ENCODE results near the gene BCORL1. TPM values are rescaled to one million over a fixed set of nuclear protein-coding genes. Genes with fewer than 3 reads are reported as not detected.

BCORL1 gene
- total RNA-seq, 2 donors from 2014 or later = 8.5 to 22.3 TPM

- ATAC-seq (ENCODE audit: insufficient number of reproducible peaks, low FRiP score, low read depth) (no peak), DNase-seq (ENCODE audit: low spot score) (no peak)
- H3K4me3 ChIP-seq = no peak overlapping the region
- H3K27me3 ChIP-seq (replicated peaks; ENCODE audit: insufficient read depth) = no peaks in the 10 kb centered on the region
- TF ChIP-seq, protein P1, sequence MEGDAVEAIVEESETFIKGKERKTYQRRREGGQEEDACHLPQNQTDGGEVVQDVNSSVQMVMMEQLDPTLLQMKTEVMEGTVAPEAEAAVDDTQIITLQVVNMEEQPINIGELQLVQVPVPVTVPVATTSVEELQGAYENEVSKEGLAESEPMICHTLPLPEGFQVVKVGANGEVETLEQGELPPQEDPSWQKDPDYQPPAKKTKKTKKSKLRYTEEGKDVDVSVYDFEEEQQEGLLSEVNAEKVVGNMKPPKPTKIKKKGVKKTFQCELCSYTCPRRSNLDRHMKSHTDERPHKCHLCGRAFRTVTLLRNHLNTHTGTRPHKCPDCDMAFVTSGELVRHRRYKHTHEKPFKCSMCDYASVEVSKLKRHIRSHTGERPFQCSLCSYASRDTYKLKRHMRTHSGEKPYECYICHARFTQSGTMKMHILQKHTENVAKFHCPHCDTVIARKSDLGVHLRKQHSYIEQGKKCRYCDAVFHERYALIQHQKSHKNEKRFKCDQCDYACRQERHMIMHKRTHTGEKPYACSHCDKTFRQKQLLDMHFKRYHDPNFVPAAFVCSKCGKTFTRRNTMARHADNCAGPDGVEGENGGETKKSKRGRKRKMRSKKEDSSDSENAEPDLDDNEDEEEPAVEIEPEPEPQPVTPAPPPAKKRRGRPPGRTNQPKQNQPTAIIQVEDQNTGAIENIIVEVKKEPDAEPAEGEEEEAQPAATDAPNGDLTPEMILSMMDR (IDR thresholded peaks at IDR 0.05) = no peak
- no peaks in the 10 kb centered on the region for H3K4me1 ChIP-seq (ENCODE audit: control insufficient read depth in 1 of 2, low read depth in 2 of 2)
- no peak overlapping the region for H3K27ac ChIP-seq
- no peaks in the 10 kb centered on the region for H3K9me3 ChIP-seq
- no peaks in the 10 kb centered on the region for H3K36me3 ChIP-seq
Observed at GRCh38 chrX:130090364-130090763, 107.9 kb downstream of the BCORL1 start.

DNA sequence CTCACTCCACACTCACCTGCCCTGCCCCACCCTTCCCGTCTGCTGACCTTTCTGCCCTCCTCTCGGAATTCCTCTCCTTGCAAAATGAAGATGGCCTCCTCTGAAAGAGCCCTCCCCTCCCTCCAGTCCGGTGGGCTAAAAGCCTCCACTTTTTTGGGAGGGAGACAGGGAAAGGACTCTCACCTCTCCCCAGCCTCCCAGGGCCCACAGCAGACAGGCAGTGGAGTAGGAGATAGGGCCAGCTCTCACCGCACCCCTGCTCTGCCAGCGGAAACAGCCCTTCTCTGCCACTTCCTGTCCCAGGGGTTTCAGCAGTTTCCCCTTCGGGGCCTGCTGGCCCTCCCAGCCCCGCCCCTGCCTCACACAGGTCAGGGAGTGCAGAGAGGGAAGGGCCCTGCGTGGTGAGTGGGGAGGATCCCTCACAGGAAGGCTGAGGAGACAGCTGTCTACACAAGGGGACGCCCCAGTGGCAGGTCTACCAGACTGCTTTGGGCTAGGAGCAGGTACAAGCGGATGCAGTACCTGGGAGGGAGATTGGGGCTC is 109.6 kb downstream of the BCORL1 start:
- ATAC-seq (ENCODE audit: insufficient number of reproducible peaks, low FRiP score, low read depth) = no peak
- no peaks in the 10 kb centered on the region for H3K4me1 ChIP-seq (ENCODE audit: control insufficient read depth in 1 of 2, low read depth in 2 of 2)
- no peaks in the 10 kb centered on the region for H3K36me3 ChIP-seq
- H3K27ac ChIP-seq = no peak overlapping the region
- no peak for DNase-seq (ENCODE audit: low spot score)
- no peak overlapping the region for H3K4me3 ChIP-seq
- H3K9me3 ChIP-seq = no peaks in the 10 kb centered on the region
- no peaks in the 10 kb centered on the region for H3K27me3 ChIP-seq (replicated peaks; ENCODE audit: insufficient read depth)
- TF ChIP-seq, protein P1 (IDR thresholded peaks at IDR 0.05) = no peak

GRCh38 chrX:130093271-130093670 is 110.8 kb downstream of the BCORL1 start:
- DNase-seq (ENCODE audit: low spot score) (no peak), ATAC-seq (ENCODE audit: insufficient number of reproducible peaks, low FRiP score, low read depth) (no peak)
- Histone ChIP-seq H3K4me1 (ENCODE audit: control insufficient read depth in 1 of 2, low read depth in 2 of 2) (peaks cover 0 to 7% of the 10 kb centered on the region in 2 donors), H3K4me3 (no peak overlapping the region), H3K27ac (no peak overlapping the region), H3K9me3 (no peaks in the 10 kb centered on the region), H3K27me3 (replicated peaks; ENCODE audit: insufficient read depth) (no peaks in the 10 kb centered on the region), H3K36me3 (no peaks in the 10 kb centered on the region)
- TF ChIP-seq, protein P1 (IDR thresholded peaks at IDR 0.05) = no peak

DNA sequence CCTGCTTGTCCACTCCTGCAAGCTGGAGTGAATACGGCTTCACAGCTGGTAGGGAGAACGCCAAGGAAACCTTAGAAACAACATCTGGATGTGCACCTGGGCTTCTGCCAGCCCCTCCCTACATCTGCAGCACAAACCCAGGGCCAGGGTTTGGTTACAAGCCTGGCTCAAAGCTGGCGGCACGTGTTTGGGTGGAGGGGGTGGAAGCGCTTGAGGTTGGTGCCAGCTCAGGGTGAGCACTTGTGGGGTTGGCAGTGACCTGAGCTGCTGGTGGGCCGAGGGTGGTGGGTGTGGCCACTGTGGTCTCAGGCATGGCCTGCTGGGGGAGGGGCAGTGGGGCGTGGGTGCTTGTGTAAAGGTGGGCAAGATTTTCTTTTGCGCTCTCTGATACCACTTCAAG is 112.3 kb downstream of the BCORL1 start:
- peaks cover 0 to 17% of the 10 kb centered on the region in 2 donors for H3K4me1 ChIP-seq (ENCODE audit: control insufficient read depth in 1 of 2, low read depth in 2 of 2)
- H3K9me3 ChIP-seq = no peaks in the 10 kb centered on the region
- H3K4me3 ChIP-seq = no peak overlapping the region
- H3K27me3 ChIP-seq (replicated peaks; ENCODE audit: insufficient read depth) = no peaks in the 10 kb centered on the region
- no peak overlapping the region for H3K27ac ChIP-seq
- TF ChIP-seq, protein P1 (IDR thresholded peaks at IDR 0.05) = no peak
- no peak for DNase-seq (ENCODE audit: low spot score)
- ATAC-seq (ENCODE audit: insufficient number of reproducible peaks, low FRiP score, low read depth) = no peak
- H3K36me3 ChIP-seq = no peaks in the 10 kb centered on the region

DNA sequence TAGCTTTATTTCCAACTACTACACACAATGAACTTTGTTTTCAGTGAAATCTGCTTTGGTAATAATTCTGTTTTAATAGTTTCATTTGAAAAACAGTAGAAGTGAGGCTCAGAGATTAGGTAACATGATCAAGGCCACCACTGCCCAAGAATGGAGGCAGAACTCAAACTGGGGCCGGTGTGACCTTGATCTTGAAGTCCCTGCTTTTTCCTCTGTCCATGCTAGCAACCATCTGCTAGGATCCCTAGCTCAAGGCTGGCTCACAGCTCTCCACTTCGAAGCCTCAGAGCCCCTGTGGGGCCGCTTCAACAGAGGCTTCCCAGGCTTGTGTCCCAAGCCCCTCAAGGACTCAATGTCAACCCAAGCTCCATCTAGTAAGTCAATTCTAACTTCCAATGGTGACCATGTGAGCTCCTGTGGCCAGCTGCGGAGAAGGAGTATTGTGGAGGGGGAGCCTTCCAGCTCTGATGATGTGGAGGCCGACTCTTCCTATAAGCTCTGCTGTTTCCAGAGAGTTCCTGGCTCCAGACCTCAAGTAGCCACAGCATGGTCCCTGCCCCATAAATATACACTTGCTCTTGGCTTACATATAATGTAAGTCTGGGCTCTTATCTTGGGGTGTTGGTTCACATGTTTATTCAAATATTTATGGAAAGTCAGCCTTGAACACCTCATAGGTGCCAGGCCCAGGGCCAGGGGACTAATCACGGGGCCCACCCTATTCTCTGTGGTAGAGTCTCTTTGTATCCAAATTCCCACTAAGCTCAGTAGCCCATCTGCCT is 113.0 kb downstream of the BCORL1 start:
- ATAC-seq (ENCODE audit: insufficient number of reproducible peaks, low FRiP score, low read depth) = no peak

More for the DNA sequence above, 113.0 kb downstream of the BCORL1 start:
- DNase-seq (ENCODE audit: low spot score) = no peak
- Histone ChIP-seq H3K27ac (no peak overlapping the region), H3K36me3 (no peaks in the 10 kb centered on the region), H3K4me1 (ENCODE audit: control insufficient read depth in 1 of 2, low read depth in 2 of 2) (peaks cover 2 to 25% of the 10 kb centered on the region in 2 donors), H3K27me3 (replicated peaks; ENCODE audit: insufficient read depth) (no peaks in the 10 kb centered on the region), H3K4me3 (no peak overlapping the region), H3K9me3 (no peaks in the 10 kb centered on the region)
- TF ChIP-seq, protein P1 (IDR thresholded peaks at IDR 0.05) = no peak
